G401.6 (cell line): Measurements from ENCODE around the gene H1-8.

Experiments used
- FAIRE-seq: peaks from 2 replicates; lab custom pipeline; 2012; peaks lifted over from hg19 to GRCh38; lab: Jason Lieb, UNC

Gene H1-8

DNA sequence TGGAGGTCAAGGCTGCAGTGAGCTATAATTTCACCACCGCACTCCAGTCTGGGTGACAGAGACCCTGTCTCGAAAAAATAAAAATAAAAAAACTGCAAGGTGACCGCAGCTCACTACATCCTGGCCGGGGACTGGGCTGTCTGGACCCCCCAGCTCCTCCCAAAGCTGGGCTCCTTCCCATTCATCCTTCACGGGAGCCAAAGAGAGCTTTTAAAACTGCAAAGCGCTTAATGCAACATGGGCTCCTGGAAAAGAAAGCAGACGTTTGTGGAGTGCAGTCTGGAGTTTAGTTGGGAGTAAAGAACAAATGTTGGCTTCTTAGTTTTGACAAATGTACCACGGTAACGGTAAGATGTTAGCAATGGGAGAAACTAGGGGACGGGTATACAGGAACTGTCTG, 51.4 kb downstream of the H1-8 start:
- FAIRE-seq: peak; percentile 74

DNA sequence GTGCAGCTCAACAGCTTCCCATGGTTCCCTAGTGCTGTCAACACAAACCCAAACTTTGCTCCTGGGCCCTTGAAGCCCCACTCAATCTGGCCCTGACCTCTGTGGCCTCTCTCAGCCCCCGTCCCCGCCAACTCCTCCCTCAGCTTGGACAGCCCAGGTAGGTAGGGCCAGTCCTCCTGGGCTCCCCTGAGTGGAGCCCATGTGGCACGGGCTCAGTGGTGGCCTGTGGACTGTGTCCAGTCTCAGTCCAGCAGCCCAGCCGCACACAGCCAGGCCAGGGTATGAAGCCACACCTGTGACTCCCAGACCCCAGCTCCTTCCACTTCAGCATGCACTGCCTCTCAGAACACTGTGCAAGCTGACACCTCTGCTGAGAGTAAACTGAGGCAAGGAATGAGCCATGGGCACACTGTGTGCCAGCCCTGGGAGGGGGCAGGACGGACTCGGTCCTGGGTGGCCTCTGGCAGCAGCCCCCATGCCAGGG, 52.0 kb downstream of the H1-8 start:
- no peak for FAIRE-seq

DNA sequence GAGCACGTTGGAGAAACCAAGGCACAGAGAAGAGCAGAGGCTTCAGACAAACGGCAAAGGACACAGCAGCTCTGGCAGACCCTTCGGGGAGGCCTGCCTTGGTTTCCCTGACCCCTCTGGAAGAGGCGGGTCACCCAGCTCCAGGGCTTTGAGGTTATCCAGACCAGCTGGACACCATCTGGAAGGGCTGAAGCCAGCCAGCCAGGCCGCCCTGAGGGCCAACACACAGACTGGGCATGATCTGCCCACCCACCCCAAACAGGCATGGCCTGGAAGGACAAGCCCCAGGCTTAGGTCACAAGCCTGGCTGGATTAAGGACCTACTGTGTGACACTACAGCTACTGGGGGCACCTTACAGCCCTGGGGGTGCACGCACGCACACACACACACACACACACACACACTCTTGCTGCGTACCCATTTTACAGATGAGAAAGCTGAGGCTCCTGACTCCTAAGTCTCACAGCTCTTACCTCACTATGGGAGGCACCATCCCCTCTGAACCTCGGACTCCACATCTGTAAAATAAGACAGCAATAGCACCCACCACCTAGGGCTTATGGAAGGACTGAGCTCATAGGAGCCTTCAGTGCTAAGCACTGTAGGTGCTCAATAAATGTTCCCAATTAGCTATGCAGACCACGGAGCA, 52.7 kb downstream of the H1-8 start:
- FAIRE-seq: no peak

DNA sequence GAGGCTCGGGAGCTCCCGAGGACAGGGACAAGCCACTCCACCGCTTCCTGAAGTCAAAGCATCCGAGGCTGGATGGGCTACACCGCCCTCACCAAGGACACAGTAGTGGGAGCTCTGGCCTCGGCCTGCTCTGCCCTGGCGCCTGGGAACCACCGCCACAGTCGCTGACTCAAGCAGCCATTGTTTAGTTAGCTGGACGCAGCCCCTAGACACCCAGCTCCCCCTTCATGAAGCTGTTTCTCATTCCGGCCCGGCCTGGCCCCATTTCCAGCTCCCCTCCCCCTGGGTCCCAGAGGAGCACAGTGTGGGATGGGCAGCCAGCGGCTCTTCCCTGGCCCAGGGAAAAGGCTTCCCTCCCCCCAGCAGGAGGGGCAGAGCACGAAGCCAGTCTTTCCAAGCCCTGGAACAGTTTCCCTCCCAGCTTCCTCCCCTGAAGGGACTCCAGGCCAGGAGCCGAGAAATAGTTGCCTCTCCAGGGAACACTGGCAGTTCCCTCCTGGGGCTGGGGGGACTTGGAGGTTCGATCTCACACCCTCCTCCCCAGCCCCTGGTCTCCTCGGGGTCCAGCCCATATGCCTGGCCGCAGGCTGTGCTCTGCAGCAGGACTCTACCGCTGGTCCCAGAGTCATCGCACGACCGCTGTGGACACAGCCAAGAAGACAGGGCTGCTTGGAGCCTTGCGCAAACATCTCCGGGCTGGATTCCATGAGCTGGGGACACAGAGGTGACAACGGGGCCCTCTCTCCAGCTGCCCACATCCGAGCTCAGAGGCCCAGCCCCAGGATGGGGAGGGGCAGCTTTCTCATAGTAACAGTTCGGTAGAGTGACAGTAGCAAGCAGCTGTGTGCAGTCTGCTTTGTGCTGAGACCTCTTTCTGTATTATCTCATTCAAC, 53.5 kb downstream of the H1-8 start:
- FAIRE-seq: no peak

DNA sequence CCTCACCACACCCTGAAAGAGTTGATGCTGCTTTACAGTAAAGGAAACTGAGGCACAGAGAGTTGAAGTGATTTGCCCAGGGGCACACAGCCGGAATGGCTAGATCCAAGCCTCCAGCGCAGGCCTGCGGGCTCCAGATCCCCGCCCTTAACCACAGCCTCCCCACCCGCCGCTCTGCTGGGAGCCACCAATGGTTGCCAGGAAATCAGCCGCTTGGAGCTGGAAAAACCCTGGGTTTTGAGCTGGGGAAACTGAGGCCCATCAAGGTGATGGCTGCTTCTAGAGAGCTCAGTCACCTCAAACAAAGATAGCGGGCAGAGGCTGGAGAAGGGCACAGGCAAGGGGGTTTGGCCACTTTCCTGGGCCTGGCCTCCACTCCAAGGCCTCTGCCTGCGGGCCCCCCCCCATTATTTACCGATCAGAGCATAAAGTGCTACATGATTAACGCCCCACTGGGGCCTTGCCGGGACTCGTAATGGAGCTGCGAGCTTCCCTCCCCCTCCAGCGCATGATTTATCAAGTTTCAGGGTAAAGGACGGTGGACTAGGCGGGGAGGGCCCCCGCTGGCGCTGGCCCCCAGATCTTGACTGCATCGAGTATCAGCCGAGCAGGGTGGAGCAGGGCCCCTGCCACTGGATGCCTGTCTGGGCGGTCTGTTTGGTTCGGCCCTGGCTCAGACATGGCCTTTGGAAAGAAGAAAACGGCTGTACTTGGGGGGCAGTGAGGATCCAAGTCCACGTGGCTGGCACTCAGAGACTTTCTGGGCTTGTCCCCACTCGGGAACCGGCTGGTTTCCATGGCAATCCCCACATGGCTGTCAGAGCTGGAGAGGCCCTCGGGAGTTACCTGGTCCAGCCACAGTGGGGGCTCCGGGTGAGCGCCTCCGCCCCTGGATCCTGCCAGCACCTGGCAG, 54.4 kb downstream of the H1-8 start:
- FAIRE-seq: no peak

DNA sequence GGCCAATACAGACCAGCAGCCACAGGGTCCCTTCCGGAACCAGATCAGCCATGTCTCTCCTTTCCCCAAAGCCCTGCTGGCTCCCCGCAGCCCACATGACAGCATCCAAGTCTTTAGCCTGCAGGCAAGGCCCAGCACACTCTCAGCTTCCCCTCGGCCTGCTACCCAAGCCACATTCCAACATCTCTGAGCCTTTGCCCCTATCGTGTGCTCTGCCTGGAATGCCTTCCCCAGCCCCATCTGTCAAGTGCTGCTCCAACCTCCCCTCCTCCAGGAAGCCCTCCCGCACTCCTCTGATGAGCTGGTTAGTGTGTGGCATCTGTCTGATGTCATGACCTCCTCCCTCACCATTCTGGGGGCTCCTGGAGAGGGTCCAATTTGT, 55.0 kb downstream of the H1-8 start:
- FAIRE-seq: no peak

DNA sequence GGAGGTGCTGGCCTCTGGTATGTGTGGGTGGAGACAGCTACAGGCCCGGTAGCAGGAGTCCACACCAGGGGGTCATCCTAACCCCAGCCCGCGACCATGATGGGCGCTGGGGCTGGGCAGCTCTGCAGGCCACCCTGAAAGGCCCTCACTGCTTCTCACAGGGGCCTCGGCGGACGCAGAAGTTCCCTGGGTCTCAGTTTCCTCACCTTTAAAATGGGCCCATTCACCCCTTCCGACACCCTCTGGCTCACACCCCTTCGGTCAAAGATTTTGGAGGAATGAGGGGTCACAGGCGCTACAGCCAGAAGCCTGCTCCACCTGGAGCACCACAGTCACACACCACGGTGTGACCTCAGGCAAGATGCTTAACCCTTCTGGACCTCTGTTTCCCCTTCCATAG, 55.5 kb downstream of the H1-8 start:
- FAIRE-seq: no peak

DNA sequence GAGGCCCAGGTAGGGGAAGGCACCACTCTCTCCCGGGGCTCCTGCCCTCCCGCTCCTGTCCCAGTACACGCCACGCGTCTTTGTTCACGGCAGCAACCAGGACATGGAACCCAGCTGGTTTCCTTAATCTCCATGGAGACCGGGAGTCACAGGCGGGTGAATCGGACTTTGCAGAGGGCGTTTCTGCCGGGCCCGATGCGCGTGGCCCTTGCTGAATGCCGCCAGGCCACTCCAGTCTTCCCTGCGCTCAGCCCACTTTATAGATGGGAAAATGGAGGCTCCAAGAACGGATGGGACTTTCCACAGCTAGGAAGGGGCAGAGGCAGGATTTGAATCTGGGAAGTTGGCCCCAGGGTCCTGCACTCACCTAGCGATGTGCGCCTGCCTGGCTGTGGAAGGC, 56.1 kb downstream of the H1-8 start:
- FAIRE-seq: no peak

DNA sequence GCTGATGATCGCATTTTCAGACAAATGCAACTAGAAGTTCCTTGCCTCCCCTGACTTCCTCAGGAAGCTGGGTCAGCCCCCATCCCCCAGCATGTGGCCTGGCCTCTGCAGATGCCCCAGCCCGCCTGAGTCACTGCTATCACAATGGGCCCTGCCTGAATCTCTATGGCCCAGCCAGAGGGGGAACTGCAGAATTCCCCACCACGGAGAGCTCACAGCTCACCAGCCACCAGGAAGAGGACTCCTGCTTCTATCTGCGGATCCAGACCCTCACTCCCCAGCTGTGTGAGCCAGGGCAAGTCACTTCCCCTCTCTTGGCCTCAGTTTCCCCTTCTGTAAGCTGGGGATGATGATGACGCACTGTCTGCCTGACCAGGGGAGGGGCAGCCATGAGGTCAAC, 56.6 kb downstream of the H1-8 start:
- FAIRE-seq: peak; percentile 6

DNA sequence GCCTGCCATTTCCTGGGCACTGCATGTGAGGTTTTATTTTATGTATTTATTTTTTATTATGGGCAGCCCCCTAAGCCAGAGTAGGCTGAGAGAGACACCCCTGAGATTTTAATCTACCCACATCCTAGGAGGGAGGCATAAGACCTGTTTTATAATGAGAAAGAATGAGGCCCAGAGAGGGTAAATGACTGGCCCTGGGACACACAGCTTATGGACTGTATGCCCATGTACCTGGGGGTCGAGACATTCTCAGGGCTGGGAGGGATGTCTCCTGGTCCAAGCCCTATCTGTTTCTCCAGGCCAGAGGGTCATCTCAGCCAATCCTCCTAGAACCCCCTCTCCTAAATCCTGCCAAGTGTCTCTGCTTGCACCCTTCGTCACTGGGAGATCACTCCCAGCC, 57.4 kb downstream of the H1-8 start:
- no peak for FAIRE-seq
